ENCODE measurements around the gene PTGER1. TPM values are rescaled to one million over a fixed set of nuclear protein-coding genes. Genes with fewer than 3 reads are reported as not detected.

The PTGER1 gene
- total RNA-seq, 2 experiments from 2014 or later, result 0.23 TPM; not detected in 1

- Histone ChIP-seq H3K4me2 (ENCODE audit: low read length) (no peak overlapping the region), H3K9me2 (ENCODE audit: insufficient read depth, low read length) (no peaks in the 10 kb centered on the region), H3K9me3 (ENCODE audit: low read length) (no peaks in the 10 kb centered on the region), H3K36me3 (ENCODE audit: insufficient read depth, low read length) (peaks cover 31% of the 10 kb centered on the region), H2AFZ (ENCODE audit: low read length) (no peak overlapping the region), H3K4me1 (ENCODE audit: insufficient read depth, low read length, poor library complexity, severe bottlenecking) (peaks cover 34% of the 10 kb centered on the region), H3K27ac (ENCODE audit: low read depth, low read length, poor library complexity, severe bottlenecking) (no peak overlapping the region), H3K4me3 (ENCODE audit: low read depth, low read length, poor library complexity, severe bottlenecking) (no peak overlapping the region), H3K79me2 (ENCODE audit: insufficient read depth, low read depth, low read length) (peaks cover 9% of the 10 kb centered on the region; the same call in 1 of the 2 replicates), H4K20me1 (ENCODE audit: insufficient read depth, low read length) (no peaks in the 10 kb centered on the region; the same call in none of the 2 replicates)
- intact Hi-C loops (cut with micrococcal nuclease; ENCODE audit: unreplicated experiment), result no loop called here
- BruUV-seq (replicated peaks), result no TSS peak
- no peak for TF ChIP-seq EZH2phosphoT487 (IDR thresholded peaks at IDR 0.05; ENCODE audit: borderline replicate concordance, low read depth, low read length)
- TF ChIP-seq CTCF (conservative IDR thresholded peaks at IDR 0.05; ENCODE audit: low read length), result no peak
- POLR2A ChIA-PET, result interaction anchor here (0.7 to 0.8 kb wide), 2 partner anchors 10 to 1842 kb away, joined by 3 read pairs; a partner anchor contains a TSS
- DNase-seq (ENCODE audit: low spot score), result no peak
- CTCF ChIA-PET (ENCODE audit: unreplicated experiment), result no interaction called here
These were observed 35.4 kb upstream of the PTGER1 start for GRCh38 chr19:14510311-14511228.

GRCh38 chr19:14507704-14508542 lies 32.8 kb upstream of the PTGER1 start:
- intact Hi-C loops (cut with micrococcal nuclease; ENCODE audit: unreplicated experiment), result loop anchor here (5.0 kb wide), 1 partner anchor 44 kb away; no protein-coding TSS in a partner anchor
- POLR2A ChIA-PET, result interaction anchor here (1.2 to 1.6 kb wide), 3 partner anchors 10 to 118 kb away, joined by 3 to 10 read pairs (median 4); partner anchors contain the start of gene GIPC1
- Histone ChIP-seq H3K9me3 (ENCODE audit: low read length) (no peaks in the 10 kb centered on the region), H3K79me2 (ENCODE audit: insufficient read depth, low read depth, low read length) (no peaks in the 10 kb centered on the region), H3K4me2 (ENCODE audit: low read length) (no peak overlapping the region), H2AFZ (ENCODE audit: low read length) (no peak overlapping the region), H3K36me3 (ENCODE audit: insufficient read depth, low read length) (peaks cover 5% of the 10 kb centered on the region; the same call in 1 of the 2 replicates), H3K4me1 (ENCODE audit: insufficient read depth, low read length, poor library complexity, severe bottlenecking) (peaks cover 21% of the 10 kb centered on the region), H3K27ac (ENCODE audit: low read depth, low read length, poor library complexity, severe bottlenecking) (no peak overlapping the region), H4K20me1 (ENCODE audit: insufficient read depth, low read length) (no peaks in the 10 kb centered on the region), H3K9me2 (ENCODE audit: insufficient read depth, low read length) (no peaks in the 10 kb centered on the region), H3K4me3 (ENCODE audit: low read depth, low read length, poor library complexity, severe bottlenecking) (no peak overlapping the region)
- no TSS peak for BruUV-seq (replicated peaks)
- CTCF ChIA-PET (ENCODE audit: unreplicated experiment), result no interaction called here
- no peak for DNase-seq (ENCODE audit: low spot score)
- no peak for TF ChIP-seq EZH2phosphoT487 (IDR thresholded peaks at IDR 0.05; ENCODE audit: borderline replicate concordance, low read depth, low read length)
- TF ChIP-seq CTCF (conservative IDR thresholded peaks at IDR 0.05; ENCODE audit: low read length), result no peak
